DND-41 (cell line): ENCODE results near the gene TRAK1.
A peak's percentile ranks its signal among the peaks of the same experiment; 100 is the strongest.

Experiments
- ATAC-seq: fragments of 200-7000 bp; cut with Tn5 transposase; 3 replicates; pipeline ENCODE4 v1.9.1; 2021; ENCODE audit warnings: low read depth; ENCODE audit not compliant: insufficient read depth
- DNase-seq: peaks from one replicate; pipeline ENCODE4 v3.0.0-alpha.2; 2020
- H2AFZ ChIP-seq: 2 replicates; pipeline ENCODE4 v1.6.0; 2012; ENCODE audit warnings: low read depth, low read length
- H3K27ac ChIP-seq: 2 replicates; pipeline ENCODE4 v1.5.1; 2012; ENCODE audit warnings: low read length, inconsistent platforms
- H3K27me3 ChIP-seq: fragments of 200-600 bp; sonication (generic); 2 replicates; pipeline ENCODE4 v1.6.0; 2012; ENCODE audit warnings: low read length, mild to moderate bottlenecking, inconsistent platforms; ENCODE audit not compliant: insufficient read depth, poor library complexity
- H3K36me3 ChIP-seq: 2 replicates; pipeline ENCODE4 v1.5.1; 2012; ENCODE audit warnings: low read length, inconsistent platforms; ENCODE audit not compliant: insufficient read depth
- H3K4me1 ChIP-seq: 2 replicates; pipeline ENCODE4 v1.5.1; 2012; ENCODE audit warnings: mild to moderate bottlenecking, low read length; ENCODE audit not compliant: insufficient read depth
- H3K4me2 ChIP-seq: 2 replicates; pipeline ENCODE4 v1.6.0; 2012; ENCODE audit warnings: mild to moderate bottlenecking, moderate library complexity, low read length, inconsistent platforms; ENCODE audit not compliant: insufficient read depth
- H3K4me3 ChIP-seq, 2 experiments: fragments of 200-600 bp in 1 of 2; shearing (Covaris generic) in 1 of 2; 2 replicates each; pipeline ENCODE4 v1.5.1; 2012 to 2016; ENCODE audit warnings: inconsistent platforms in 2 of 2, low read length in 2 of 2, mild to moderate bottlenecking in 2 of 2, low read depth in 1 of 2, moderate library complexity in 1 of 2
- H3K79me2 ChIP-seq: 2 replicates; pipeline ENCODE4 v1.6.0; 2012; ENCODE audit warnings: low read length, inconsistent platforms; ENCODE audit not compliant: insufficient read depth
- H3K9ac ChIP-seq: 2 replicates; pipeline ENCODE4 v1.6.0; 2012; ENCODE audit warnings: low read depth, mild to moderate bottlenecking, inconsistent platforms, low read length, moderate library complexity
- H3K9me3 ChIP-seq: 2 replicates; pipeline ENCODE4 v1.5.1; 2012; ENCODE audit warnings: low read length, moderate library complexity, mild to moderate bottlenecking, inconsistent platforms; ENCODE audit not compliant: insufficient read depth, severe bottlenecking
- H4K20me1 ChIP-seq: 2 replicates; pipeline ENCODE4 v1.6.0; 2012; ENCODE audit warnings: low read length; ENCODE audit not compliant: insufficient read depth
- CTCF ChIP-seq: IDR thresholded peaks from 2 replicates; pipeline ENCODE4 v1.5.1; 2012; ENCODE audit warnings: borderline replicate concordance, low read length, moderate library complexity, mild to moderate bottlenecking; ENCODE audit not compliant: poor library complexity, severe bottlenecking; ENCODE audit errors: extremely low read depth
- EZH2 ChIP-seq: IDR thresholded peaks from 3 replicates; pipeline ENCODE4 v1.6.1; 2012; ENCODE audit warnings: borderline replicate concordance, low read depth, mild to moderate bottlenecking, moderate library complexity, low read length, inconsistent platforms; ENCODE audit not compliant: severe bottlenecking

The TRAK1 gene

GRCh38 chr3:42144209-42144608 lies 53.1 kb downstream of the TRAK1 start:
- H3K79me2 ChIP-seq, result no peaks in the 10 kb centered on the region
- H3K9ac ChIP-seq, result no peak overlapping the region
- no peak overlapping the region for H2AFZ ChIP-seq
- TF ChIP-seq EZH2 (no peak), CTCF (no peak)
- H3K36me3 ChIP-seq, result no peaks in the 10 kb centered on the region
- H4K20me1 ChIP-seq, result 0 out of 2 replicates have a peak, but pooled peaks cover 3% of the 10 kb centered on the region
- DNase-seq (no peak), ATAC-seq (no peak)
- no peak overlapping the region for H3K4me3 ChIP-seq
- H3K4me1 ChIP-seq, result no peaks in the 10 kb centered on the region
- H3K9me3 ChIP-seq, result no peaks in the 10 kb centered on the region
- no peak overlapping the region for H3K27ac ChIP-seq
- H3K4me2 ChIP-seq, result no peak overlapping the region
- H3K27me3 ChIP-seq, result no peaks in the 10 kb centered on the region

- Histone ChIP-seq H3K36me3 (no peaks in the 10 kb centered on the region), H3K4me1 (no peaks in the 10 kb centered on the region), H3K79me2 (no peaks in the 10 kb centered on the region), H2AFZ (no peak overlapping the region), H3K9ac (no peak overlapping the region), H3K27ac (no peak overlapping the region), H3K27me3 (no peaks in the 10 kb centered on the region), H3K4me2 (no peak overlapping the region), H3K4me3 (no peak overlapping the region), H4K20me1 (0 out of 2 replicates have a peak, but pooled peaks cover 3% of the 10 kb centered on the region), H3K9me3 (no peaks in the 10 kb centered on the region)
- ATAC-seq (no peak), DNase-seq (no peak)
- TF ChIP-seq EZH2 (no peak), CTCF (no peak)
Observed at GRCh38 chr3:42148086-42148848, 57.1 kb downstream of the TRAK1 start.

GRCh38 chr3:42148982-42149432 lies 57.9 kb downstream of the TRAK1 start:
- H3K27me3 ChIP-seq, result no peaks in the 10 kb centered on the region
- H3K27ac ChIP-seq, result no peak overlapping the region
- no peaks in the 10 kb centered on the region for H3K4me1 ChIP-seq
- ATAC-seq (peak; percentile 62; the same call in 2 of the 3 replicates), DNase-seq (no peak)
- H3K79me2 ChIP-seq, result no peaks in the 10 kb centered on the region
- H3K9ac ChIP-seq, result no peak overlapping the region
- H2AFZ ChIP-seq, result no peak overlapping the region
- TF ChIP-seq CTCF (no peak), EZH2 (no peak)
- no peak overlapping the region for H3K4me3 ChIP-seq
- no peak overlapping the region for H3K4me2 ChIP-seq
- H4K20me1 ChIP-seq, result 0 out of 2 replicates have a peak, but pooled peaks cover 3% of the 10 kb centered on the region
- no peaks in the 10 kb centered on the region for H3K9me3 ChIP-seq
- H3K36me3 ChIP-seq, result no peaks in the 10 kb centered on the region
